Stomach (tissue), 9 donors: ENCODE results near the gene ZIC1. TPM values are rescaled to one million over a fixed set of nuclear protein-coding genes. Genes with fewer than 3 reads are reported as not detected.

Source experiments
- DNase-seq, 2 donors: peaks; one replicate each; pipeline versions ENCODE4 v3.0.0 to v3.0.0-alpha.2; 2013 to 2019
- H3K27ac ChIP-seq, 5 donors: fragments of 200-600 bp in 4 of 5; sonication (generic) in 4 of 5; one replicate each; pipeline ENCODE4 v1.5.1; 2013 to 2019; ENCODE audit warnings: mild to moderate bottlenecking in 1 of 5, moderate library complexity in 1 of 5
- H3K27me3 ChIP-seq, 3 donors: fragments of 200-600 bp; sonication (generic); one replicate each; pipeline ENCODE4 v1.5.1; 2017 to 2019; ENCODE audit warnings: mixed run types in 1 of 3
- H3K36me3 ChIP-seq, 4 donors: fragments of 200-600 bp; sonication (generic); 1 replicate in 3 of 4; 2 replicates in 1 of 4; pipeline ENCODE4 v1.5.1; 2016 to 2019
- H3K4me1 ChIP-seq, 4 donors: fragments of 200-600 bp; sonication (generic); one replicate each; pipeline ENCODE4 v1.5.1; 2016 to 2019
- H3K4me3 ChIP-seq, 4 donors: fragments of 200-600 bp; sonication (generic) in 3 of 4; one replicate each; pipeline ENCODE4 v1.5.1; 2016 to 2019; ENCODE audit warnings: mild to moderate bottlenecking in 1 of 4
- H3K9me3 ChIP-seq, 4 donors: fragments of 200-600 bp; sonication (generic); one replicate each; pipeline ENCODE4 v1.5.1; 2016 to 2019
- EP300 ChIP-seq: sonication (generic); formaldehyde crosslinking; IDR thresholded peaks from one replicate; pipeline ENCODE4 v1.6.1; 2017; ENCODE audit warnings: antibody characterized with exemption
- POLR2A ChIP-seq, 4 donors: fragments of 450-650 bp; IDR thresholded peaks; one replicate each; pipeline ENCODE4 v1.6.1; 2016; ENCODE audit warnings: antibody characterized with exemption in 4 of 4, control low read depth in 2 of 4, mild to moderate bottlenecking in 1 of 4, moderate library complexity in 1 of 4
- POLR2AphosphoS5 ChIP-seq, 3 donors: sonication (generic); formaldehyde crosslinking; IDR thresholded peaks; one replicate each; pipeline ENCODE4 v1.6.1; 2016; ENCODE audit warnings: antibody characterized with exemption in 3 of 3
- WGBS, 5 donors: extraction: QIAGEN DNeasy Blood & Tissue Kit in 3 of 5; methylation state at CpG; one replicate each; pipeline versions ENCODE4 v1.1.5 to v1.1.7; 2013 to 2018; 5-methylcytosine and 5-hydroxymethylcytosine counted together
- intact Hi-C: fragments of 100-400 bp; cut with DNase I; formaldehyde crosslinking; loops from one replicate; pipeline ENCODE4 v1.15.1; 2023; ENCODE audit warnings: low total_unique reads
- polyA plus RNA-seq, 3 donors: library from polyadenylated mRNA; stranded (reverse); fragments of 200-250 nt; gene quantifications; one replicate each; pipeline ENCODE4 v1.2.3, GENCODE V29; 2013
- total RNA-seq, 5 donors: library from RNA; depleted of rRNA; stranded (reverse); fragments of >200 nt; gene quantifications; one replicate each; pipeline versions ENCODE4 v1.1.0 to v1.2.3, GENCODE V29; 2014 to 2016
- TF ChIP-seq, protein P1 (sequence below), 7 experiments: fragments of 450-650 bp in 4 of 7; fragments of 200-600 bp in 3 of 7; sonication (generic) in 3 of 7; IDR thresholded peaks; one replicate each; pipeline ENCODE4 v1.5.1; 2016 to 2019; ENCODE audit warnings: antibody characterized with exemption in 7 of 7, control low read depth in 2 of 7, mild to moderate bottlenecking in 1 of 7
- donor health status: healthy with polysubstance abuse.
- donor health status: Bipolar disorder and iron deficiency.
- donor health status: healthy.

ZIC1 gene
- total and polyA plus RNA-seq, 8 donors, result 0.76 TPM; not detected in 7

DNA sequence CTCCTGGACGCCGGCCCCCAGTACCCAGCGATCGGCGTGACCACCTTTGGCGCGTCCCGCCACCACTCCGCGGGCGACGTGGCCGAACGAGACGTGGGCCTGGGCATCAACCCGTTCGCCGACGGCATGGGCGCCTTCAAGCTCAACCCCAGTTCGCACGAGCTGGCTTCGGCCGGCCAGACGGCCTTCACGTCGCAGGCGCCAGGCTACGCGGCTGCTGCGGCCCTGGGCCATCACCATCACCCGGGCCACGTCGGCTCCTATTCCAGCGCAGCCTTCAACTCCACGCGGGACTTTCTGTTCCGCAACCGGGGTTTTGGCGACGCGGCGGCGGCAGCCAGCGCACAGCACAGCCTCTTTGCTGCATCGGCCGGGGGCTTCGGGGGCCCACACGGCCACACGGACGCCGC lies 956 bp downstream of the ZIC1 start:
- DNase-seq, result no peak
- H3K4me1 ChIP-seq, result peaks cover 26 to 67% (median 48%) of the 10 kb centered on the region in 4 donors
- TF ChIP-seq EP300 (no peak), POLR2AphosphoS5 (IDR thresholded peaks at IDR 0.05) (no peak), POLR2A (IDR thresholded peaks at IDR 0.05) (no peak)
- TF ChIP-seq, protein P1, sequence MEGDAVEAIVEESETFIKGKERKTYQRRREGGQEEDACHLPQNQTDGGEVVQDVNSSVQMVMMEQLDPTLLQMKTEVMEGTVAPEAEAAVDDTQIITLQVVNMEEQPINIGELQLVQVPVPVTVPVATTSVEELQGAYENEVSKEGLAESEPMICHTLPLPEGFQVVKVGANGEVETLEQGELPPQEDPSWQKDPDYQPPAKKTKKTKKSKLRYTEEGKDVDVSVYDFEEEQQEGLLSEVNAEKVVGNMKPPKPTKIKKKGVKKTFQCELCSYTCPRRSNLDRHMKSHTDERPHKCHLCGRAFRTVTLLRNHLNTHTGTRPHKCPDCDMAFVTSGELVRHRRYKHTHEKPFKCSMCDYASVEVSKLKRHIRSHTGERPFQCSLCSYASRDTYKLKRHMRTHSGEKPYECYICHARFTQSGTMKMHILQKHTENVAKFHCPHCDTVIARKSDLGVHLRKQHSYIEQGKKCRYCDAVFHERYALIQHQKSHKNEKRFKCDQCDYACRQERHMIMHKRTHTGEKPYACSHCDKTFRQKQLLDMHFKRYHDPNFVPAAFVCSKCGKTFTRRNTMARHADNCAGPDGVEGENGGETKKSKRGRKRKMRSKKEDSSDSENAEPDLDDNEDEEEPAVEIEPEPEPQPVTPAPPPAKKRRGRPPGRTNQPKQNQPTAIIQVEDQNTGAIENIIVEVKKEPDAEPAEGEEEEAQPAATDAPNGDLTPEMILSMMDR (IDR thresholded peaks at IDR 0.05), result no peak
- no peaks in the 10 kb centered on the region for H3K36me3 ChIP-seq
- peaks cover 4 to 84% (median 29%) of the 10 kb centered on the region in 4 donors for H3K9me3 ChIP-seq
- no peak overlapping the region for H3K27ac ChIP-seq
- peak overlapping the region; percentile 18 to 44 (median 32) for H3K4me3 ChIP-seq
- WGBS, 5 donors, result 3 to 17% (median 8%) methylated on average over 23 to 52 of the region's 52 CpGs
- peaks cover 71 to 100% (median 100%) of the 10 kb centered on the region in 3 donors for H3K27me3 ChIP-seq
- intact Hi-C loops, result no loop called here

GRCh38 chr3:147410526-147411237 lies 1.5 kb downstream of the ZIC1 start:
- Histone ChIP-seq H3K4me3 (peak overlapping the region; percentile 18 to 44 (median 32)), H3K4me1 (peaks cover 26 to 67% (median 48%) of the 10 kb centered on the region in 4 donors), H3K27ac (no peak overlapping the region), H3K27me3 (peaks cover 66 to 100% (median 100%) of the 10 kb centered on the region in 3 donors), H3K36me3 (no peaks in the 10 kb centered on the region), H3K9me3 (peaks cover 4 to 80% (median 33%) of the 10 kb centered on the region in 4 donors)
- intact Hi-C loops, result no loop called here
- no peak for DNase-seq
- 5 to 9% (median 8%) methylated on average over 43 to 61 of the region's 61 CpGs for WGBS, 5 donors
- TF ChIP-seq, protein P1 (IDR thresholded peaks at IDR 0.05), result no peak
- TF ChIP-seq POLR2A (IDR thresholded peaks at IDR 0.05) (no peak), EP300 (no peak), POLR2AphosphoS5 (IDR thresholded peaks at IDR 0.05) (no peak)

DNA sequence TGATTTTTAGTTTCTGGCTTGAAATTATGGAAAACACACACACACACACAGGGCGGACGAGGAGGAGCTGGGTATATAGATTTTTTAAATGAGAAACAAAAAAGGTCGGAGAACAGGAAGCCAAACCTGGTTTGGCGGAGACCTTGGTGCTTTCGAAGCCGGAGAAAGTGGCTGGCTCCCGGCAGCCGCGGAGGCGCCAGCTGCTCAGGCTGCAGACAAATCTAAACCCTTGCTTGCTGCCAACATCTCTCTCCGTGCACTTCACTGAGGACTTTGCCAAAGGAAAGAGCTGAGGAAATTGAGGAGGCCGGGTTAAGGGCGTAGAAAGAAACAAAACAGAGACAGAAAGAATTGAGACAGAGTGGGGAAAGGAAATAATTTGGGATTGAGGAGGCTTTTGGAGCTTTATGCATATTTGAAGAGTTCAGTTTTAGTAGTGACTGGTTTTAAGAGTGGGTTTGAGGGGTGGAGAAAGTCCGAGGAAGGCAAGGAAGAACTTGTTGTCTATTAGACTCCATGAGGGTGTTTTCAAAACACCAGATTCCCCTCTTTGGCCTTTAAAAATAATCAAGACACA lies 2.2 kb downstream of the ZIC1 start:
- intact Hi-C loops, result no loop called here
- H3K9me3 ChIP-seq, result peaks cover 4 to 74% (median 35%) of the 10 kb centered on the region in 4 donors
- peak overlapping the region; percentile 18 to 44 (median 32) for H3K4me3 ChIP-seq
- no peak for DNase-seq
- 4 to 9% (median 6%) methylated on average over 14 of the region's 14 CpGs for WGBS, 5 donors
- H3K27ac ChIP-seq, result no peak overlapping the region
- peaks cover 60 to 100% (median 95%) of the 10 kb centered on the region in 3 donors for H3K27me3 ChIP-seq
- H3K36me3 ChIP-seq, result no peaks in the 10 kb centered on the region
- TF ChIP-seq EP300 (no peak), POLR2A (IDR thresholded peaks at IDR 0.05) (no peak), POLR2AphosphoS5 (IDR thresholded peaks at IDR 0.05) (no peak)
- TF ChIP-seq, protein P1 (IDR thresholded peaks at IDR 0.05), result no peak
- H3K4me1 ChIP-seq, result peaks cover 26 to 67% (median 48%) of the 10 kb centered on the region in 4 donors

GRCh38 chr3:147411815-147412241 lies 2.7 kb downstream of the ZIC1 start:
- Histone ChIP-seq H3K9me3 (peaks cover 4 to 69% (median 35%) of the 10 kb centered on the region in 4 donors), H3K4me1 (peaks cover 26 to 67% (median 48%) of the 10 kb centered on the region in 4 donors), H3K27me3 (peaks cover 54 to 100% (median 94%) of the 10 kb centered on the region in 3 donors), H3K27ac (no peak overlapping the region), H3K4me3 (no peak overlapping the region), H3K36me3 (no peaks in the 10 kb centered on the region)
- intact Hi-C loops, result no loop called here
- TF ChIP-seq POLR2AphosphoS5 (IDR thresholded peaks at IDR 0.05) (no peak), POLR2A (IDR thresholded peaks at IDR 0.05) (no peak), EP300 (no peak)
- TF ChIP-seq, protein P1 (IDR thresholded peaks at IDR 0.05), result no peak
- 9 to 16% (median 13%) methylated on average over 20 of the region's 20 CpGs for WGBS, 5 donors
- no peak for DNase-seq
